Right lobe of liver (tissue), 6 donors: ENCODE data around the gene MYO3B. TPM values are rescaled to one million over a fixed set of nuclear protein-coding genes. Genes with fewer than 3 reads are reported as not detected.

Experiments used
- ATAC-seq, 4 donors: fragments of 200-7000 bp; cut with Tn5 transposase; one replicate each; pipeline ENCODE4 v1.9.1; 2020; ENCODE audit warnings: mild to moderate bottlenecking in 4 of 4, moderate library complexity in 4 of 4
- DNase-seq, 3 donors: peaks; one replicate each; pipeline ENCODE4 v3.0.0-alpha.2; 2020
- H3K27ac ChIP-seq, 3 donors: fragments of 200-600 bp; one replicate each; pipeline ENCODE4 v1.8.0; 2022
- H3K27me3 ChIP-seq, 2 donors: fragments of 200-600 bp; one replicate each; pipeline ENCODE4 v1.8.0; 2022
- H3K36me3 ChIP-seq, 4 donors: fragments of 200-600 bp; sonication (generic) in 1 of 4; one replicate each; pipeline versions ENCODE4 v1.5.1 to v1.8.0; 2017 to 2022; ENCODE audit warnings: control low read depth in 1 of 4
- H3K4me1 ChIP-seq, 4 donors: fragments of 200-600 bp; sonication (generic) in 1 of 4; one replicate each; pipeline versions ENCODE4 v1.5.1 to v1.8.0; 2017 to 2022; ENCODE audit warnings: control low read depth in 1 of 4
- H3K4me3 ChIP-seq, 3 donors: fragments of 200-600 bp; one replicate each; pipeline ENCODE4 v1.8.0; 2022
- H3K9me3 ChIP-seq, 4 donors: fragments of 200-600 bp; sonication (generic) in 1 of 4; one replicate each; pipeline versions ENCODE4 v1.5.1 to v1.8.0; 2017 to 2022; ENCODE audit warnings: control low read depth in 1 of 4
- POLR2A ChIP-seq: fragments of 450-650 bp; IDR thresholded peaks from one replicate; pipeline ENCODE4 v1.6.1; 2017; ENCODE audit warnings: antibody characterized with exemption, mild to moderate bottlenecking
- WGBS: methylation state at CpG from one replicate; pipeline ENCODE4 v1.1.6; 2018; ENCODE audit warnings: low coverage, low lambda C conversion rate; ENCODE audit not compliant: insufficient coverage; ENCODE audit errors: missing lambda C conversion rate; 5-methylcytosine and 5-hydroxymethylcytosine counted together
- intact Hi-C, 2 donors: fragments of 100-400 bp; cut with DNase I; formaldehyde crosslinking; loops; one replicate each; pipeline versions ENCODE4 v1.11.2 to v1.14.1; 2022
- small RNA-seq, 2 experiments: library from RNA; depleted of rRNA; stranded (forward); fragments of <200 nt; gene quantifications; one replicate each; pipeline ENCODE3, GENCODE V24; 2016
- total RNA-seq, 6 experiments: library from RNA; depleted of rRNA in 2 of 6; stranded (reverse); fragments of >200 nt in 2 of 6; fragmentation: NEBNext Ultra II Directional in 3 of 6; extraction: Animal tissue kit (Norgen Biotek cat#: 25700) in 3 of 6; gene quantifications; one replicate each; pipeline versions ENCODE4 v1.1.0 to v1.2.4, GENCODE V29; 2016 to 2023
- TF ChIP-seq, protein P1 (sequence below), 4 donors: fragments of 200-600 bp in 3 of 4; fragments of 450-650 bp in 1 of 4; IDR thresholded peaks; one replicate each; pipeline versions ENCODE4 v1.5.1 to v1.8.0; 2016 to 2022; ENCODE audit warnings: antibody characterized with exemption in 4 of 4, mild to moderate bottlenecking in 2 of 4
- donor health status: DM: no; HTN: yes; CAD: no.
- donor health status: DM: no; HTN: no; CAD: no.
- donor health status: DM: no; HTN: no; CAD: no.
- donor health status: DM: no; HTN: yes; CAD: no.
- donor health status: DM: no; HTN: yes; CAD: no.

The MYO3B gene
- total RNA-seq, 6 experiments from 2014 or later, result 0.18 to 0.25 TPM; not detected in 4

DNA sequence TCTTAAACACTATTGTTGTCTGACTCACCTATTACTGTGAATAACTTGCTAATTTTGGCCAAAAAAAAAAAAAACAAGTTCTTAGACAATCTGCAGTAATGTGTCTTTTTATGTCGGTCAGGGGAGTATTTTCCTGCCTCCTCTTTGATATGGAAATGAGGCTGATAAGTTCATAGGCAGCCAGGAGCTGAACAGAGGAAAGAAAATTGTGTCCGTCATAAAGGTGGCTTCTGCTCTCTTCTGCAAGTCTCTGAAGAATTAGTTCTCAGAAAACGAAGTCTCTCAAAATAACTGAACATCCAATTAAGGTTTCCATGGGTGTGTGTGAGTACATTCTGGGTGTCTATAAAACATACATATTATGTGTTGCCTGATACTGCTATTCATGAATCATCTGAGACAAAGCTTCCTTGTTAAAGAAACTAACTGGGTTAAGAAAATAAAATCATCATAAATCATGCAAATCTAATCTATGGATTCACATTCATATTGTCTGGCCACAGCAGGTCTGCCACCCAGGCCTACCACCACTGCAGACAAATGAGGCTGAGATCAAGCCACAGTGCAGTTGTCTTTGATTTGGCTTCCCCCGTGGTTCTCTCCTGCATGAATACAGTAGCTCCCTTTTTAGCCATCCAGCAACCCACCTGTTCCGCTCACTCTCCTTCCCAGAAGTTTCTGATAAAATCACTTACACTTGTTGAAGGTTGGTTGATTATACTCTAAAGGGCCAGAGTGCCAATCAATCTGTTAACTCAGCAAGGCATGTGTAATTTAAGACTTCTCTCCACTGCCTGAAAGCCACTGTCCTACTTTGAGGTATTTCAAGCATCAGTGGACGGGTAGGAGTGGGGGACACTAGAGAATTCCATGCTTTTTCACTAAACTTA is 517.8 kb downstream of the MYO3B start:
- no peaks in the 10 kb centered on the region for H3K9me3 ChIP-seq
- no peaks in the 10 kb centered on the region for H3K4me1 ChIP-seq
- intact Hi-C loops, result no loop called here
- H3K27ac ChIP-seq, result no peak overlapping the region
- no peaks in the 10 kb centered on the region for H3K27me3 ChIP-seq
- H3K36me3 ChIP-seq, result no peaks in the 10 kb centered on the region
- no peak for TF ChIP-seq POLR2A
- TF ChIP-seq, protein P1, sequence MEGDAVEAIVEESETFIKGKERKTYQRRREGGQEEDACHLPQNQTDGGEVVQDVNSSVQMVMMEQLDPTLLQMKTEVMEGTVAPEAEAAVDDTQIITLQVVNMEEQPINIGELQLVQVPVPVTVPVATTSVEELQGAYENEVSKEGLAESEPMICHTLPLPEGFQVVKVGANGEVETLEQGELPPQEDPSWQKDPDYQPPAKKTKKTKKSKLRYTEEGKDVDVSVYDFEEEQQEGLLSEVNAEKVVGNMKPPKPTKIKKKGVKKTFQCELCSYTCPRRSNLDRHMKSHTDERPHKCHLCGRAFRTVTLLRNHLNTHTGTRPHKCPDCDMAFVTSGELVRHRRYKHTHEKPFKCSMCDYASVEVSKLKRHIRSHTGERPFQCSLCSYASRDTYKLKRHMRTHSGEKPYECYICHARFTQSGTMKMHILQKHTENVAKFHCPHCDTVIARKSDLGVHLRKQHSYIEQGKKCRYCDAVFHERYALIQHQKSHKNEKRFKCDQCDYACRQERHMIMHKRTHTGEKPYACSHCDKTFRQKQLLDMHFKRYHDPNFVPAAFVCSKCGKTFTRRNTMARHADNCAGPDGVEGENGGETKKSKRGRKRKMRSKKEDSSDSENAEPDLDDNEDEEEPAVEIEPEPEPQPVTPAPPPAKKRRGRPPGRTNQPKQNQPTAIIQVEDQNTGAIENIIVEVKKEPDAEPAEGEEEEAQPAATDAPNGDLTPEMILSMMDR (IDR thresholded peaks at IDR 0.05), result no peak
- no peak overlapping the region for H3K4me3 ChIP-seq
- ATAC-seq (no peak), DNase-seq (no peak)
- WGBS, result 65% methylated on average over 6 of the region's 6 CpGs

DNA sequence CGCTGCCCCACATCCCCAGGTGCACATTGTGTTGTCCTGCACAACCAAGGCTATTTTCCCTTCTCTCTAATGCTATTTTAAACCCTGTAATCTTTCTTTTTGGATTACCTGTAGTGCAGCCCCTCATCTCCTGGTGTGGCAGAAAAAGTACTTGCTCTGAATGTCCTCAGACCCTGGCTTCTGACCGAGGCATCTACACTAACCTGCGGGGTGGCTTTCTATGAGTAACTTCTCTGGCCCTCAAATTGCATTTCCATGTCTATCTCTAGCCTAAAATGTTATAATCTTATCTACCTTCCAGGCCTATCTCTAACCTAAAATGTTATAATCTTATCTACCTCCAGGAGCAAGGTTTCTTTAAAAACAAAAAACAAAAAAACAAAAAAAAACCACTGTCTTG is 519.0 kb downstream of the MYO3B start:
- DNase-seq (no peak), ATAC-seq (no peak)
- H3K4me1 ChIP-seq, result no peaks in the 10 kb centered on the region
- 80% methylated on average over 3 of the region's 3 CpGs for WGBS
- H3K36me3 ChIP-seq, result no peaks in the 10 kb centered on the region
- no peak overlapping the region for H3K27ac ChIP-seq
- H3K9me3 ChIP-seq, result no peaks in the 10 kb centered on the region
- H3K4me3 ChIP-seq, result no peak overlapping the region
- no peak for TF ChIP-seq POLR2A
- TF ChIP-seq, protein P1 (IDR thresholded peaks at IDR 0.05), result no peak
- intact Hi-C loops, result no loop called here
- no peaks in the 10 kb centered on the region for H3K27me3 ChIP-seq

DNA sequence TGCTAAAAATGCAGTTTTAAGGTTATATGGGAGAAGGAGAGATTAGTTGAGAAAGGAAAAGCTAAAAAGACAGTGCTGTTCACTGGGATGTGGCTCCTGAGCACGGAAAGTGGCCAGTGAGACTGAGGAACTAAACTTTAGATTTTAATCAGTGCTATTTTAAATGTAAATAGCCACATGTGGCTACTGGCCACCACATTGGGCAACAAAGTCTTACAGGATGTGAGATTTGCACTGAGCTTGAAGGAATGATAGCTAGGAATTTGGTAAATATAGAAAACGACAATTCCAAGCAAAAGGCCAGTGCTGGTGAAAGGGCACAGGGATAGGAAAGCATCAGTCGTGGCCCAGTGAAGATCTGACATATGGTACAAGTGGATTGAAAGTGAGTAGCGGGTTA is 523.1 kb downstream of the MYO3B start:
- 56% methylated on average over 4 of the region's 4 CpGs for WGBS
- ATAC-seq, result no peak
- intact Hi-C loops, result no loop called here

DNA sequence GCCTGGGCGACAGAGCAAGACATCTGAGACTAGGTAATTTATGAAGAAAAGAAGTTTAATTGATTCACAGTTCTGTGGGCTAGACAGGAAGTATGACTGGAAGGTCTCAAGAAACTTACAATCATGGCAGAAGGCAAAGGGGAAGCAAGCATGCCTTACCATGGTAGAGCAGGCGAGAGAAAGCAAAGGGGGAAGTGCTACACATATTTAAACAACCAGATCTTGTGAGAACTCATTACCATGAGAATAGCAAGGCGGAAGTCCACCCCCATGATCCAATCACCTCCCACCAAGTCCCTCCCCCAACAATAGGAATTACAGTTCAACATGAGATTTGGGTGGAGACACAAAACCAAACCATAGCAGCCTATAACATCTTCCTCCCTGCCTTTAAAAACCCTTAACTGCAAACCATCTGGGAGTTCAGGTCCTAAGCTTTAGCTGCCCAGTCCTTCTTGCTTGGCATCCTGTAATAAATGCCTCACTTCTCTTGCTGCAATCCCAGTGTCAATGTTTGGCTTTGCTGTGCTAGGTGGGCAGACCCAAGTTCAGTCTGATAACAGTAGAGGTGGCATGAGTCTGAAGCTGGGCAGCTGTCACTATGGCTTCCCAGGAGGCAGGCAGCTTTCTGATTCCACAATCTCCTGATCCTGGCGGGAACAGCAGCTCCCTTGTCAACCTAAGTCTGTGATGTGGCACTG is 526.0 kb downstream of the MYO3B start:
- ATAC-seq (peak in 2 of 4 donors; percentile 79 to 85), DNase-seq (no peak)
- no peaks in the 10 kb centered on the region for H3K27me3 ChIP-seq
- intact Hi-C loops, result no loop called here
- TF ChIP-seq POLR2A, result no peak
- TF ChIP-seq, protein P1 (IDR thresholded peaks at IDR 0.05), result no peak
- WGBS, result 79% methylated on average over 4 of the region's 4 CpGs
- no peaks in the 10 kb centered on the region for H3K36me3 ChIP-seq
- H3K9me3 ChIP-seq, result no peaks in the 10 kb centered on the region
- no peak overlapping the region for H3K4me3 ChIP-seq
- H3K27ac ChIP-seq, result no peak overlapping the region
- no peaks in the 10 kb centered on the region for H3K4me1 ChIP-seq

More for the DNA sequence above, 523.1 kb downstream of the MYO3B start:
- TF ChIP-seq POLR2A, result no peak
- TF ChIP-seq, protein P1 (IDR thresholded peaks at IDR 0.05), result no peak
- H3K4me1 ChIP-seq, result no peaks in the 10 kb centered on the region
- H3K27ac ChIP-seq, result no peak overlapping the region
- no peaks in the 10 kb centered on the region for H3K27me3 ChIP-seq
- no peaks in the 10 kb centered on the region for H3K9me3 ChIP-seq
- H3K36me3 ChIP-seq, result no peaks in the 10 kb centered on the region
- H3K4me3 ChIP-seq, result no peak overlapping the region
- no peak for DNase-seq

Small RNAs within 50 kb of the gene (small RNA-seq; reads per million reads assigned to genes)
- gene RF02271, result 0 reads per million in 2 experiments
